ENCODE data around the gene ABHD14A. TPM values are rescaled to one million over a fixed set of nuclear protein-coding genes. Genes with fewer than 3 reads are reported as not detected.
A peak's percentile ranks its signal among the peaks of the same experiment; 100 is the strongest.

The ABHD14A gene
- total and polyA plus RNA-seq, 7 donors: 11.2 to 40.6 (median 22.9) TPM

DNA sequence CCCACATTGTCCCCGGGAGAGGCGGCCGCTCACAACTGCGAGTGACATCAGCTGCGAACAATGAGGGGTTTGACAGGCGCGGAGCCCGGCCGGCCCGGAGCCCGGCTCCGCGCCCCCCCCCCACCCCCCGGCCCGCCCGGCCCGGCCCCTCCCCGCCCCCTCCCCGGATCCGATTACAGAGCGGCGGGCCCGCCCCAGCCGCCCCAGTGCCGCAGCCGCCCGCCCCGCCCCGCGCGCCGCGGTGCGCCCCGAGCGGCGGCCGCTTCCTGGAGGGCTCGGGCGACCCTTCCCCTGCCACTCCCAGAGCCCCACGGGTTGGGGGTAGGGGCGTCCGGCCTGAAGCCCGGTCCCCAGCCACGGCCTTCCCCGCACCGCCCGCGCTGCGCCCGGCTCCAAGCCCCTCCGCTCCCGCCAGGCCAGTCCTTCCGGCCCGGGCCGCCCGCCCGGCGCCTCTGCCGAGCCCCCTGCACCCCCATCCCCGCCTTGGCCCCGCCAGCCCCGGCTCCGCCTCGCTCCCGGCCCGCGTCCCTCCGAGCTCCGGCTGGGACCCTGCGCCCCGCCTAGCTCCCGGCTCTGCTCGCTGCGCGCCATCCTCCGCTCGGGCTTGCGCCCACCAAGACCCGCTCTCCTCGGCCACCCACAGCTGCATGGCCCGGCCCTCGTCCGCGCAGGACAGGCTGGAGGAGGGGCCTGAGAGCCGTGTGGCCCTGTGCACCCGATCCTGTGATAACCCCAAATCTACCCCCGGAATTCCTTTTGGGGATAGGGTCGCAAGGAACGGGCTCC lies 7.3 kb upstream of the ABHD14A start, which contains the start of gene PCBP4:
Gene PCBP4 (minus strand): TSS at position 71 of the 786 bp plus-strand sequence. CDS start 6,214 bp downstream, outside the sequence.
- no peaks in the 10 kb centered on the region for H3K9me3 ChIP-seq
- DNase-seq (peak; percentile 76 to 89), ATAC-seq (peak; percentile 49 to 70 (median 65))
- H3K36me3 ChIP-seq (ENCODE audit: insufficient read depth in 1 of 2, low read depth in 1 of 2): no peaks in the 10 kb centered on the region
- intact Hi-C loops (cut with DNase I): no loop called here
- peak within 1 kb of the TSS; percentile 82 for H3K27ac ChIP-seq
- peak within 1 kb of the TSS; percentile 81 for H3K4me3 ChIP-seq
- no peaks in the 10 kb centered on the region for H3K27me3 ChIP-seq (ENCODE audit: insufficient read depth in 3 of 3, low read length in 2 of 3)
- TF ChIP-seq, protein P1, sequence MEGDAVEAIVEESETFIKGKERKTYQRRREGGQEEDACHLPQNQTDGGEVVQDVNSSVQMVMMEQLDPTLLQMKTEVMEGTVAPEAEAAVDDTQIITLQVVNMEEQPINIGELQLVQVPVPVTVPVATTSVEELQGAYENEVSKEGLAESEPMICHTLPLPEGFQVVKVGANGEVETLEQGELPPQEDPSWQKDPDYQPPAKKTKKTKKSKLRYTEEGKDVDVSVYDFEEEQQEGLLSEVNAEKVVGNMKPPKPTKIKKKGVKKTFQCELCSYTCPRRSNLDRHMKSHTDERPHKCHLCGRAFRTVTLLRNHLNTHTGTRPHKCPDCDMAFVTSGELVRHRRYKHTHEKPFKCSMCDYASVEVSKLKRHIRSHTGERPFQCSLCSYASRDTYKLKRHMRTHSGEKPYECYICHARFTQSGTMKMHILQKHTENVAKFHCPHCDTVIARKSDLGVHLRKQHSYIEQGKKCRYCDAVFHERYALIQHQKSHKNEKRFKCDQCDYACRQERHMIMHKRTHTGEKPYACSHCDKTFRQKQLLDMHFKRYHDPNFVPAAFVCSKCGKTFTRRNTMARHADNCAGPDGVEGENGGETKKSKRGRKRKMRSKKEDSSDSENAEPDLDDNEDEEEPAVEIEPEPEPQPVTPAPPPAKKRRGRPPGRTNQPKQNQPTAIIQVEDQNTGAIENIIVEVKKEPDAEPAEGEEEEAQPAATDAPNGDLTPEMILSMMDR (IDR thresholded peaks at IDR 0.05): no peak
- H3K4me1 ChIP-seq: peaks cover 55% of the 10 kb centered on the region
- 0 to 1% (median 0%) methylated on average over 48 to 88 of the region's 90 CpGs for WGBS, 3 donors

DNA sequence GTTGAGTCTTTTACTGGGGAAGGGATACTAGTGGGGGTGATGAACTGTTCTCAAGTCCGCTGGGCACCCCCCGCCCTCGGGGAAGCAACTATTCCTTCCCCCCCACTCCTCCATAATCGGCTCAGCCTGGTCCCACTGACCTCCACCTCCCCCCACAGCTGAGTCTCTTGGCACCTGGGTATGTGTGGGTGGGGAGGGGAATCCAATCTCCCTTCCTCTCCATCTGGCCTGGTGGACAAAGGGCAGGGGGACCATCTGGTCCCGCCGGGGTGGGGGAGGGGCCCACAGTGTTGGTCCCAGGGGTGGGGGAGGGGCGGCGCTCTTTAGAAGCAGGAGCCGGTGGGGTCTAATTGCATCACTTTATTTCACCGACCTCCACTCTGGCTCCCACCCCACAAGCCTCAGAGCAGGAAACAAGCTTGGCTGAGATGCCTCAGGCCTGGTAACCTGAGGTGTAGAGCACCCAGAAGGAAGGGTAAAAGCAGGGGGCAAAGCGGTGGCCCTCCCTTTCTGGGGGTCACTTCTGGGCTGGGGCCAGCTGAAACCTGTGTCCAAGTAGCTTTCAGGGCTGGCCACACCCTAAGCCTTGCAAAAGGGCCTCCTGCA lies 6.6 kb upstream of the ABHD14A start:
- H3K36me3 ChIP-seq (ENCODE audit: insufficient read depth in 1 of 2, low read depth in 1 of 2): no peaks in the 10 kb centered on the region
- peaks cover 51% of the 10 kb centered on the region for H3K4me1 ChIP-seq
- ATAC-seq (peak in 2 of 4 donors; percentile 5 to 8), DNase-seq (peak in 1 of 2 donors; percentile 34)
- H3K27me3 ChIP-seq (ENCODE audit: insufficient read depth in 3 of 3, low read length in 2 of 3): no peaks in the 10 kb centered on the region
- H3K27ac ChIP-seq: peak overlapping the region; percentile 82
- intact Hi-C loops (cut with DNase I): no loop called here
- H3K9me3 ChIP-seq: no peaks in the 10 kb centered on the region
- peak overlapping the region; percentile 81 for H3K4me3 ChIP-seq
- 9 to 13% (median 12%) methylated on average over 10 to 11 of the region's 11 CpGs for WGBS, 3 donors
- TF ChIP-seq, protein P1 (IDR thresholded peaks at IDR 0.05): no peak

DNA sequence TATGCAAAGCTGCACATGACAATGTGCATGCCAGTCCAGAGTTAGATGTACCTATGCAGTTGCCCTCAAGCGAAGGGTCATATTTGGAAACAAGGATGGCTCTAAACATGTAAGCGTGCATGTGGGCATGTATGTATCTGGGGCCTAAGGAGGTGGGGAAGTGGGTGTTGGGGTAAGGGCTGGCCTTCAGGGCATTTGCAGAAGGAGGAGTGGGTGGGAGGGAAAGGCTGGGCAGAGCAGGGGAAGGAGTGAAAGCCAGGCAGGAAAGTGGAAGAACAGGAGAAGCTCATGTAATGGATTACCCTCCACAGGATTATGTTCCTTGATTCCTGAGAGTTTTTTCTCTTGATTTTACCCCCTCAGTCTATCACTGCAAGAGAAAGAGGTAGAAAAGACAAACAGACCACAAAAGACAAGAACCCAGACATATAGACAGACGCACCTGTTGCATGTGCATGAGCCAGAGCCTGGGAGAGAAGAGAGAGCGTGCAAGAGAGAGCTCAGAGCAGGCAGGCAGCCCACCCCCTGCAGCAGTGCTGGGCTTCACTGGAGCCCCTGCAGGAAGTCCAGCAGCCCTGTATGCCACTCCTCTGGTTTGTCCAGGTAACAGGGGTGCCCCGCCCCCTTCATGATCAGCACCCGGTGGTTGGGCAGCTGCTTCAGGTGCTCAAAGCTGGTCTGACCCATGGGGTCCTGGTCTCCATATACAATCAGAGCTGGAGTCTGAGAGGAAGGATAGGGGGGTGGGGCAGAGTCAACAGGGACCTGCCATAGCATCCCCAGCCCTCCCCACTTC lies 5.8 kb upstream of the ABHD14A start:
- intact Hi-C loops (cut with DNase I): no loop called here
- Histone ChIP-seq H3K27ac (peak overlapping the region; percentile 82), H3K4me1 (peaks cover 44% of the 10 kb centered on the region), H3K27me3 (ENCODE audit: insufficient read depth in 3 of 3, low read length in 2 of 3) (no peaks in the 10 kb centered on the region), H3K36me3 (ENCODE audit: insufficient read depth in 1 of 2, low read depth in 1 of 2) (no peaks in the 10 kb centered on the region), H3K4me3 (no peak overlapping the region), H3K9me3 (no peaks in the 10 kb centered on the region)
- DNase-seq (no peak), ATAC-seq (no peak)
- TF ChIP-seq, protein P1 (IDR thresholded peaks at IDR 0.05): no peak
- 73 to 85% (median 80%) methylated on average over 6 of the region's 6 CpGs for WGBS, 3 donors

DNA sequence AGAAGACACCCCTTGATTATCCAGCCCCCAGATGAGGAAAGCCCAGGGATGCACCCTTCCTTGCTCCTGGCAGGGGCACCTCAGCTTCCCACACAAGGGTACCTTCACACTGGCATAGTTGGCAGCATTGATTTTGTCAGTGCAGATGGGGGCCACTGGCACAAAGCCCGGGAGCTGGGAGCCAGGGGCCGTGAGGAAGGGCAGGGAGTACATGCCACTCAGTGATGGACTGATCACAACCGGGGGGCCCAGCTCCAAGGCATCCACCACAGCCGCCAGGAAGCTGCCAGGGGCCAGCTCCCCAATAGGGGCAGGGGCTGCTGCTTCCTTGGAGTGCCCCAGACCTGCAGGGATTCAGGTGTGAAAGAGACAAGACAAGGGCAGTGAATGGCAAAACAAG lies 5.0 kb upstream of the ABHD14A start:
- peaks cover 42% of the 10 kb centered on the region for H3K4me1 ChIP-seq
- H3K27ac ChIP-seq: peak overlapping the region; percentile 16
- DNase-seq (no peak), ATAC-seq (no peak)
- TF ChIP-seq, protein P1 (IDR thresholded peaks at IDR 0.05): no peak
- H3K36me3 ChIP-seq (ENCODE audit: insufficient read depth in 1 of 2, low read depth in 1 of 2): no peaks in the 10 kb centered on the region
- H3K9me3 ChIP-seq: no peaks in the 10 kb centered on the region
- H3K4me3 ChIP-seq: no peak overlapping the region
- H3K27me3 ChIP-seq (ENCODE audit: insufficient read depth in 3 of 3, low read length in 2 of 3): no peaks in the 10 kb centered on the region
- WGBS, 3 donors: 48 to 64% (median 49%) methylated on average over 4 of the region's 4 CpGs
- intact Hi-C loops (cut with DNase I): no loop called here

Data from psoas muscle (tissue), 8 donors.